ENCODE measurements around the gene S100PBP.
A peak's percentile ranks its signal among the peaks of the same experiment; 100 is the strongest.

The S100PBP gene

DNA sequence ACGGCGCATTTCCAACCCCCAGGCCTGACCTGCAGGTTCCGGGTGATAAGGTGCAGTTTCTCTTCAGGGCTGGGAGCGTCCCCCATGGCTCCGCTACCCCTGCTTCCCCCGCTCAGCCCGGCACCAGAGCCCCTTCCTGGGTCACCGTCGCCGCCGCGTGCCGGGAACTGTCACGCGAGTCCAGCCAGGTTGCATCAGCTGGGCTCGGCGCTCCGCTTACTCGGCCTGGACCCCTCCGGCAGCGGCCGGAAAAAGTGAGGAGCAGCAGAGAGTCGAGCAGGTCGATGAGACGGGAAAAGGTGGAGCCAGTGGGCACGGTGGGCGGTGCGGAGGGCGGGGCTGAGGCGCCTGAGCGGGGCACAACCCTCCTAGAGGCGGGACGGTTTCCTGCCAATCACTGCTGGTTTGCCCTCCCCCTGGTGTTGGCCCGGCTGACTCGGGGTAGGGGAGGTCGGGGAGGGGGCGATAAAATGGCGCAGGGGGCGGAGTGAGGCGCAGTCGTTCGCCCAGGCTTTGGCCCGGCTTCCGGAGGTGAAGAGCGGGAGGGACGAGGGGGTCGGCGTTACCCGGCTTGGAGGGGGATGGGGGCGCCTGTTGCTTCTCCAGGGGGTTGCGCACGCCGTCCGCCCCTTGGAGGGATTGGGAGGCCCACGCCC is at the start of gene S100PBP, which contains the start of gene YARS1:
Gene S100PBP, plus strand, starts transcription at position 495 of the 656 bp plus-strand sequence. CDS start 8,447 bp downstream, outside the sequence.
Gene YARS1, minus strand, starts transcription at position 200 of the 656 bp plus-strand sequence. Its CDS starts 114 bp downstream, at position 86.
- peak; percentile 98 to 100 (median 99) for DNase-seq (ENCODE audit: low read depth in 2 of 3, low spot score in 2 of 3)

DNA sequence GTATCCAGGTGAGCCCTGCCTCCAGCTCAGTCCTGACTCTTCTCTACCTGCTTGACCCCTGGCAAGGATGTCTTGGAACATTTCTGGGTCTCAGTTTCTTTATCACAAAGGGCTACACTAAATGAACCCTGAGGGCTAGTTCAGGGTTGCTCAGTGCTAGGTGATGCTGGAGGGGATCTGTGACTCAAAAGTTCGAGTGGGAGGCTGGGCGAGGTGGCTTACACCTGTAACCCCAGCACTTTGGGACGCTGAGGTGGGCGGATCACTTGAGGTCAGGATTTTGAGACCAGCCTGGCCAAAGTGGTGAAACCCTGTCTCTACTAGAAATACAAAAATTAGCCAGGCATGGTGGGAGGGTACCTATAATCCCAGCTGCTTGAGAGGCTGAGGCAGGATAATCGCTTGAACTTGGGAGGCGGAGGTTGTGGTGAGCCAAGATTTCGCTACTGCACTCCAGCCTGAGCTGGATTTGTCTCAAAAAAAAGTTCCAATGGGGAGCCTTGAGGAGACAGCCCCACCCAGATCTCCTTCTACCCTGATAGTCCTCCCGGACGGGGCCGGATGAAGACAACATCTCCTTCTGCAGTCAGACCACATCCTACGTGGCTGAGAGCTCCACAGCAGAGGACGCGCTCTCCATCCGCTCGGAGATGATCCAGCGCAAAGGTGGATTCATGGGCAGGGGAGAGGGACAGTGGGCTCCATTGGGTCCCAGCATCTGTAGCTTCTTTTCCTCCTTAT is 49.2 kb upstream of the S100PBP start:
- no peak for DNase-seq (ENCODE audit: low read depth in 2 of 3, low spot score in 2 of 3)

GRCh38 chr1:32769524-32770220 is 47.8 kb upstream of the S100PBP start:
- no peak for DNase-seq (ENCODE audit: low read depth in 2 of 3, low spot score in 2 of 3)

DNA sequence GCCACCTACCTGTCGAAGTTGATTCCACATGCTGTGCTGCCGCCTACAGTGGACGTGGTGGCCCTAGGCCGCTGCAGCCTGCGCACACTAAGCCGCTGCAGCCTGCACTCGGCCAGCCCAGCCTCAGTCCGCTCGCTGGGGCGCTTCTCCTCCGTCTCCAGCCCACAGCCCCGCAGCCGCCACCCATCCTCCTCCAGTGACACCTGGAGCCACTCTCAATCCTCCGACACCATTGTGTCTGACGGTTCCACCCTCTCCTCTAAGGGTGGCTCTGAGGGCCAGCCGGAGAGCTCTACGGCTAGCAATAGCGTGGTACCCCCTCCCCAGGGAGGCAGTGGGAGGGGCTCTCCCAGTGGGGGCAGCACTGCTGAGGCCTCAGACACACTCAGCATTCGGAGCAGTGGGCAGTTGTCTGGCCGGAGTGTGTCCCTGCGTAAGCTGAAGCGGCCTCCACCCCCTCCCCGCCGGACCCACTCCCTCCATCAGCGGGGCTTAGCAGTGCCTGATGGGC is 47.2 kb upstream of the S100PBP start:
- no peak for DNase-seq (ENCODE audit: low read depth in 2 of 3, low spot score in 2 of 3)

DNA sequence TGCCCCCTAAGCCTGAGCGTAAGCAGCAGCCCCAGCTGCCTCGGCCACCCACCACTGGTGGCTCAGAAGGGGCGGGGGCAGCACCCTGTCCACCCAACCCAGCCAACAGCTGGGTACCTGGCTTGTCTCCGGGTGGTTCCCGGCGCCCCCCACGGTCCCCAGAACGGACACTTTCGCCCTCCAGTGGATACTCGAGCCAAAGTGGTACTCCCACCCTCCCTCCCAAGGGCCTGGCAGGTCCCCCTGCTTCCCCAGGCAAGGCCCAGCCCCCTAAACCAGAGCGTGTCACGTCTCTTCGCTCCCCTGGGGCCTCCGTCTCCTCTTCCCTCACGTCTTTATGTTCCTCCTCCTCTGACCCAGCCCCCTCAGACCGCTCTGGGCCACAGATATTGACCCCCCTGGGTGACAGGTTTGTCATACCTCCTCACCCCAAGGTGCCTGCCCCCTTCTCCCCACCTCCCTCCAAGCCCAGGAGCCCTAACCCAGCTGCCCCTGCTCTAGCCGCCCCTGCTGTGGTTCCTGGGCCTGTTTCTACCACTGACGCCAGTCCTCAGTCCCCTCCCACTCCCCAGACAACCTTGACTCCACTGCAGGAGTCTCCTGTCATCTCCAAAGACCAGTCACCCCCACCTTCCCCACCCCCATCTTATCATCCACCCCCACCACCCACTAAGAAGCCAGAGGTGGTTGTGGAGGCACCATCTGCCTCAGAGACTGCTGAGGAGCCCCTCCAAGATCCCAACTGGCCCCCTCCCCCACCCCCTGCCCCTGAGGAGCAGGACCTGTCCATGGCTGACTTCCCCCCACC is 46.5 kb upstream of the S100PBP start:
- DNase-seq (ENCODE audit: low read depth in 2 of 3, low spot score in 2 of 3) = no peak

GRCh38 chr1:32771561-32772280 is 45.7 kb upstream of the S100PBP start:
- no peak for DNase-seq (ENCODE audit: low read depth in 2 of 3, low spot score in 2 of 3)

GRCh38 chr1:32772281-32773017 is 45.0 kb upstream of the S100PBP start:
- DNase-seq (ENCODE audit: low read depth in 2 of 3, low spot score in 2 of 3) = no peak

DNA sequence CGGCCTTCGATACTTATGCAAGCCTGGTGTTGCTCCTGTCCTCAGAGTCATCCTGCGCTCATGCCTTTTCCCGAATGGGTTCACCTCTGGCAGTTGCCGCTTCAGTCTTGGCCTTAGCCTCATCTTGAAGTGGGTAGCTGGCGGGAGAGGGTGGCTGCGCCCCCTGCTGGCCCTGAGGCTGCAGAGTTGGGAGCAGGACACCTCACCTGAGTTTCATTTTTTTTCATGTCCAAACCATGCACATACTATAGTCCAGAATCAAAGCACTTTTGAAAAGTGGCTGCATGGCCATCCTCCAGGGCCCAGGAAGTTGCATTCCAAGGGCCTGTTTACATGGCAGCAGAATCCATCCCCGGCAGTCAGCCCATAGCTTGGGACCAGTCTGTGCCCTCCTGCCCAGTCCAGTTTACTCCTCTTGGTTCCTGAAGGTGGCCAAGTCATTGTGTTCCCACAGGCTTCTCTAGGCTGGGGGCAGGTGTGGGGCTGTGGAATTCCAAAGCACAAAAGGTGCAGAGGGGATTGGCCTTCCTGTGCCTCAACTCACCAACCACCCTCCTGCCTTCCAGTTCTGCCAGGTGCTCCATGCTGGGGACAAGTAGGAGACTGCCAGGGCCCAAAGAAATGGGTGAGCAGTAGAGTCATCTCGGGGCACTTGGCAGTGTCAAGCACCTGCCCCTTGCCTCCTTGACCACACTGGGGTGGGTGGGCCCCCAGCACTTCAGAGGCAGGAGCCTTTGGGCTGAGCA is 44.3 kb upstream of the S100PBP start:
- peak; percentile 49 to 50 (median 49) for DNase-seq (ENCODE audit: low read depth in 2 of 3, low spot score in 2 of 3)

- DNase-seq (ENCODE audit: low read depth in 2 of 3, low spot score in 2 of 3) = no peak
Observed at GRCh38 chr1:32773764-32774463, 43.5 kb upstream of the S100PBP start.

DNA sequence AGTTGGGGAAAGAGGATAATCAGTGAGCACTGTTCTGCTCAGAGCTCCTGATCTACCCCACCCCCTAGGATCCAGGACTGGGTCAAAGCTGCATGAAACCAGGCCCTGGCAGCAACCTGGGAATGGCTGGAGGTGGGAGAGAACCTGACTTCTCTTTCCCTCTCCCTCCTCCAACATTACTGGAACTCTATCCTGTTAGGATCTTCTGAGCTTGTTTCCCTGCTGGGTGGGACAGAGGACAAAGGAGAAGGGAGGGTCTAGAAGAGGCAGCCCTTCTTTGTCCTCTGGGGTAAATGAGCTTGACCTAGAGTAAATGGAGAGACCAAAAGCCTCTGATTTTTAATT is 43.0 kb upstream of the S100PBP start:
- no peak for DNase-seq (ENCODE audit: low read depth in 2 of 3, low spot score in 2 of 3)

GRCh38 chr1:32774950-32775634 is 42.4 kb upstream of the S100PBP start:
- DNase-seq (ENCODE audit: low read depth in 2 of 3, low spot score in 2 of 3) = no peak

GRCh38 chr1:32775640-32776337 is 41.7 kb upstream of the S100PBP start:
- DNase-seq (ENCODE audit: low read depth in 2 of 3, low spot score in 2 of 3) = no peak

DNA sequence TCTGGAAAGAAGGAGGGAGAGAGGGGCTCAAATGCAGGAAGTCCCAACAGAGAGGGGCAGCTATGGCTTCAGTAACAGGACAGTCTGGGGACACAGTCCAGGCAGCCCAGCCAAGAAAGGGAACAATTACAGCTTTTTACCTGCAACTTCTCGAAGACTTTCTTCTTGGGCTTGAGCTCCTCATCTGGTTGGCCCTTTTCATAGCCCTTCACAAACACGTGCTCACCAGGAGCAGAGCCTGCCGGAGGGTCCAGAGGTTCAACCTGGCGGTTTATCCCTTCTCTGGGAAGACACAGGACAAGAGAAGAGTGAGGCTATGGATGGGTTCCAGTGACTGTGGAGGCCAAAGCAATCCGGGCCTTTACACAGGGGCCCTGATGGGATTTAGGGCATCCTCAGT is 38.2 kb upstream of the S100PBP start:
- no peak for DNase-seq (ENCODE audit: low read depth in 2 of 3, low spot score in 2 of 3)

- no peak for DNase-seq (ENCODE audit: low read depth in 2 of 3, low spot score in 2 of 3)
Observed at GRCh38 chr1:32780005-32780404, 37.4 kb upstream of the S100PBP start.

- DNase-seq (ENCODE audit: low read depth in 2 of 3, low spot score in 2 of 3) = no peak
Observed at GRCh38 chr1:32780628-32781234, 36.7 kb upstream of the S100PBP start.

- no peak for DNase-seq (ENCODE audit: low read depth in 2 of 3, low spot score in 2 of 3)
Observed at GRCh38 chr1:32782086-32782485, 35.4 kb upstream of the S100PBP start.

DNA sequence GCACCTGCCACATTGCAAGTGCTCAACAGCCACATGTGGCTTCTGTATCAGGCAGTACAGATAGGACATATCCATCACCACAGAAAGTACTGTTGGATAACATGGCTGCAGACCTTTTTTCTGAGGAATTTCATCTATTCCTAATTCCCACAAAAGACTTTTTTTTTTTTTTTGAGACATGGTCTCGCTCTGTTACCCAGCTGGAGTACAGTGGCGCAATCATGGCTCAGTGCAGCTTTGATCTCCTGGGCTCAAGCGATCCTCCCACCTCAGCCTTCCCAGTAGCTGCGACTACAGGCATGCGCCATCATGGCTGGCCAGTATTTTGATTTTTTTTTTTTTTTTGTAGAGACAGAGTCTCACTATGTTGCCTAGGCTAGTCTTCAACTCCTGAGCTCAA is 33.6 kb upstream of the S100PBP start:
- DNase-seq (ENCODE audit: low read depth in 2 of 3, low spot score in 2 of 3) = no peak
